CD4-positive, alpha-beta T cell treated with Interleukin-2 at 100 ng/mL for 4 hours (primary cell): Measurements from ENCODE around the gene NRG3.

ENCODE experiments used
- DNase-seq: peaks from one replicate; pipeline ENCODE4 v3.0.0-alpha.2; 2020; ENCODE audit warnings: low spot score

Gene NRG3

DNA sequence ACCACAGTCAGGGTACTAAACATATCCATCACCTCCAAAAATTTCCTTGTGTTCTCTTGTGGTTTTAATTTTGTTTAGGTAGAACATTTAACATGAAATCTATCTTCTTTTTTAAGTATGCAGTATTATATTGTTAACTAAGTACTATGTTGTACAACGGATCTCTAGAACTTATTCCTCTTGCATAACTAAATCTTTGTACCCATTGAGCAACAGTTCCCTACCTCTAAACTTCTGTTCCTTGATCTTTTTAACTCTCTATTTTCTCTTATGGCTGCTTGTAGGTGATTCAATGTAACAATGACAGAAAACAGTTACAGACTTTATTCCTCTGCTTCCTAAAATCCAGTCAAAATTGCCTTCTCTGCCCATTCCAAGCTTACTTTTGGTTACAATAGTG, 9.9 kb downstream of the NRG3 start:
- DNase-seq, result no peak

DNA sequence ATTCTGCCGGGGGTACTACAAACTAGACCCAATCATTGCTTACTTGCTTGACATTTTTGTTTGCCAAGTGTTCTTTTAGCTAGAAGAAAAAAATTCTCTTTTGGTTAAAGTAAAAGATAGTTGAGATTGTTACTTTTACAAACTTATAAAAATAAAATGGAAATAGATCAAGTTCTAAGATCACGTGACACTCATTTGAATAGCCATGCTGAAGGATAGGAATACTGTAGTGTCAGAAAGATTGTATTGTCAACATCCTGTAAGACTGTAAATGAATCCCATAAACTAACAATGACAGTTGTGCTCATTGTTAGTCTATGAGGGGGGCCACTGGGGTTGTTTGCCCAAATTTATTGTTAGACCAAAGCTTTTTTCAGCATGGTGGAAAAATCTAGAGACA, 10.5 kb downstream of the NRG3 start:
- DNase-seq, result no peak

DNA sequence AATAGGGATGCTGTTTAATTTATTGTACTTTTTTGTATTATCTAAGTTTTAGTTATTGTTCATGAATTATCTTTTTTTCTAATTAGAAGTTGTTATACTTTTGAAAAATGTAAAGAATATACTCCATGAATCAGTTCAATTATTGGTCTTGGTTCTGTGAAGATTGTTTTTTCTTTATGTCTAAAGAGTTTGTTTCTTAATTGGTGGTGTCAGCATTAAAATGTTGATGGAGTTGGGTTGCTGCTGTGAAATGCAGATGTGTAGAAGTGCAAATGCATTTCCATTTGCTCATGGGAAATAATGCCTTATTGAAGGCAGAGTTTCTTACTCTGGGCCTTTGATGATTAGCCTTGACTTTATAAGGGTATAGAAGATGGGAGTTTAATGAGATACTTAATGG, 11.9 kb downstream of the NRG3 start:
- no peak for DNase-seq

DNA sequence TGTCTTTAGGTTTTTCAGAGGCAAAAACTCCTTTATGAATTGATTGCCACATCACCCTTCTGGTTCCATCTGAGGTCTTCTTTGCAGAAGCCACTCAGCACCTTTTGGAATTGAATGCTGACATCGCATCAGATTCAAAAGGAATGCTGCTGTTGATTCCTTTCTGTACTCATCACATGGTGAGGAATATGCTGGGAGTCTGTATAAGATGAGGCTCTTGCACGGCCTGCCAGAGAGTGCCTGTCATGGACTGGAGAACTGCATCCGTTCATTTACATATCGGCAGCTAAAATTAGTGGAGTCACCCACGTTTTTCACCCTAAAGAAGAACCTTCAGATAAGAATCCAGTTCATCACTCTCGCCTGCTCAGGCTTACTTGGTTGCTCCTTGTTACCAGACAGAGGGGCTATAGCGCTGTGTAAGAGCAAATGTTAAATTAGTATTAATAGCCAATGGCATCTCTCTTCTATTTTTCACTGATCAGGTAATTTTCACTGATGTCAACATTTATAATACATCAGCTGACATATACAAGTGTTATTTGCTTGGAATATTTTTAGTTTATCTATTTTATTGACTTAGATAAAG, 14.3 kb downstream of the NRG3 start:
- DNase-seq, result no peak

DNA sequence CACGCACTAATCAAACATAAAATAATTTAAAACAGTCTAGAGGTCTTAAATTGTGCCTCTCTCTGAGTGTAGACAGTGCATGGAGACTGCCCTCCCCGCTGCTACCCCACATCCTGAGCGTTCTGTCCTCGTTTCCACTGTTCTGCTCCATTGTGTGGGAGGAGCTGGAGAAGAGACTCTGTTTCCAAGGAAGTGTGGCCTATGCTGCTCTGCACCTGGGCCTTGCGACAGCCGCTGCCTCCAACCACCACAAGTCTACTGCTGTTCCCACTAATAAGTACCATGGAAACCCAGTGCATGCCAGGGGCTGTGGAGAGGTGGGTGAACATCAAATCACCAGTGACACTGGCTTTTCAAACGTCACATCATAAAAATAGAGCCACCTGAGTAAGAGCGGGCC, 19.6 kb downstream of the NRG3 start:
- DNase-seq, result no peak

DNA sequence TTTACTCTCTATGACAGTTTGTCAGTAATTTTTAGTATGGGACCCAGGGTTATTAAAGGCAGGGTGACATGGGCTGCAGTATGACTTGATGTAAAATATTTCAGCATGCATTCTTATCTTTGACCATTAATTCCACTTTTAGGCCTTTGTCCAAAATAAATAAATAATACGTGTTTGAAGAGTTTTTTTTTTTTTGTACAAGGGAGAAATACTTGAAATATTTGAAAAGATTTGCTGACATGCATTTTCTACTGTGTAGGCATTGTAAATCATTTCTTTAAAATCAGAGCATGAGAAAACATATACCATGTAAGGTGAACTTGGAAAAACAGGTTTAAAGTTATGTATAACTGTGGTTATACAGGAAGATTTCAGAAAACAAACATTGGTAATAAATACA, 23.5 kb downstream of the NRG3 start:
- DNase-seq, result no peak

DNA sequence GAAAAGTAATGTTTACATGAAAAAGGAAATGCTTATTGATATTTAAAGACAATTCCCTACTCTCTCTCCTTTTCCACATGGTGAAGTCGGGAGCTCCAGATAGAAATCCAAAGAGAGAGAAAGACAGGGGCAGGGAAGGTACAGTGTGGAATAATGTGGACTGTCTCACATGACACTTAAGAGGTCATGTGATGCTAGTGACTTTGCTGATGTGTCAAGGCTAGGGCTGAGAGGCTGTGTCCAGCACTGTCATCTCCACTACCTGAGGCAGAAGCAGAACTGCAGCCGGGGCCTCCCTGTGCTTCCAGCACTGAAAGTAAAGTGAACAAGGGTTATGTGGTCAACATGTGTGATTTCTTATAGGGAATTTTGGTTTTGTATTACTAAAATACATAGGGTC, 26.0 kb downstream of the NRG3 start:
- no peak for DNase-seq

DNA sequence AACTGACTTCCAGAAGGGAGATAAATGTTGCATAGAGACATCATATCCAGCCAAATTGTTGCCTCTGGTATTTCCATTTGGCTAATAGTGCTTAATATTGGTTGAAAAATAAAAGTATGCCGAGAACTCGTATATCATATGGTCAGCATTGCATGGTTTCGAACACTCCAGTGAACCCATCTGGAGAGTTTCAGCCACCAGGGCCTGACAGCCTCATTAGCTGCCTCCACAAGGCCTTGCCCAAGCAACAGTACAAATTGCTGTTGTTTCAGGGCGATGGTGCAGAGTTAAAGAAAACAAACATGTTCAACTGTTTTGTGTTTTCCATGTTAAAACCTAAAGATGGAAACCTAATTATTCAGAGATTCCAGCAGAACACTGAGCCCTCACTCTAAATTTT, 28.5 kb downstream of the NRG3 start:
- DNase-seq, result no peak

DNA sequence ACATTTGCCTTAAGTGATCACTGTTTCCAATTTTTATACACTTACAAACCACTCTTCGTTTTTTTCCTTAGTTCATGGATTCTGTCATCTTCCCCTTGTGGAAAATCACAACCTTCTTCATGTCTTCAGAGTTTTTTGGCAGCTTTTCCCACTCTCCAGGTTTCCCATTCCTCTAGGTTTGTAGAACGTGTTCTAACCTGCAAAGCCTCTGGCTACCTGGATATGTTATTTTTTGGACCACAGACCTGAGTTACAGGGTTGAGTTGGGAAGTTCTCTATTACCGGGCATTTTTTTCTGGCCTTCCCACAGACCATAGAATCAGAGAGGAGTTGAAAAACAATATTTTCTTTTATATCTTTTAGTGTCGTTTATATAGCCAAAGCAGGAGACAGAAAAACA, 30.2 kb downstream of the NRG3 start:
- DNase-seq, result no peak

DNA sequence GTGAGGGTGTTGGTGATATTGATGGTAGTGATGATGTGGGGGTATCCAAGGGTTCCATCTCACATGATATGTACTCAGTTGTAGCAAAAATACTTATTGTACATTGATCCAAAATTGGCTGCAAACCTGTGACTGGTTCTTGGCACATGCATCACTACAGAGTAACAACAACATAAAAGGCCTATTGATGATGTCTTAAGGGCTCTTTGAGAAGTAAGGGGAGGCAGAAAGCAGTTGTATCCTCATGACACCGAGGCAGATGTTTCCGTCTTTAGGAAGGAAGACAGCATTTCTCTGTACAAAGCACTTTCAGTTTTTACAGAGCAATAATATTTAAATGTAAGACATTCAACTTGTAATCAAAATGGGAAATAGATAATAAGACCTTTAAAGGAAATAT, 34.5 kb downstream of the NRG3 start:
- no peak for DNase-seq

DNA sequence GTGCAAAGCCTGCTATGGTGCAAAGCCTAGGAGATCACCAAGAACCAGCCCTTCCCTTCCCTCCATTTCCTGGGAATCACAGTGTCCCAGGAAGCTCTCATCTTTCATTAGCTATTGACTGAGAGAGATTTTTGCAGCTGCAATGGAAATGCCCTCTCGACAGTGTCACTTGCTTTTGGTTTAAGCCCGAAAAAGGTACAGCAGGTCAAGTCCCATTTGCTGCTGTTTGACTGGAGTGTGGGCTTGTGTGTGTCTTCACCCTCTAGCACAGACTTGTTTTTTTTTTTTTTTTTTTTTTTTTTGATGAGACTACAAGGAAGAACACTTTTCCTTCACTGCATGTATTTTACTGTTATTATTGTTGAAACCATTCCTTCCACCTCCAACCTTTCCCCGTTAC, 36.3 kb downstream of the NRG3 start:
- no peak for DNase-seq

DNA sequence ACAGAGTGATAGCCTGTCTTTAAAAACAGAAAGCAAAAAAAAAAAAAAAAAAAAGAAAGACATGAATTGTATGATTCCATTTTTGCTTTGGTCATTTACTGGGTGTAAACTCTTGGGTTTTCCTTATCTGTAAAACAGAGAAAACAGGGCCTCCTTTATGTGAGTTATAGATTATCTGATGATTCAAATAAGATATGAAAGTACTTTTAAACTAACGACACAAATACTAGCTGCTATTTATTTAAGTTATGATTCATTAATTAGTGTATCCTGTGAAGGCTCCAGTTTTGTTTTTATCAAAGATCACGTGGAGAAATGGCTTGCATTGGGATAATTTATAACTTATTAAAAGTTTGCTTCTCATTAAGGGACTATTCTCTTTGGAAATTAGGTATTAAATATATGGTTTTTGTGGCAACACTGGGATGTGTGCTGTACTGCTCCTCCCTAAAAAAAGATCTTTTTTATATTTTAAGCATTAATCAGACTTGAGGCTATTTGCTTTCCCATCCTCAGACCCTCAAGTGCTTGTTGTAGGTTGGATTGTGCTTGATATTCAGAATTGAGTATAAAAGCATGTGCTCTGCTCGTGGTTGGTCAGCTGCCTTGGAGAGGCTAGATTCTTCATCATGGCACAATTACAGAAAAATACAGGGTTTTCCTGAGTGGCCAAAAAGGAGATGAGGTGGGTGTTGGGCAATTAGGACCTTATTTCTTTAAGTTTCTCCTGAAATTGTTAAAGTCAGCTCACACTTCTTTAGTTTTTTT, 39.9 kb downstream of the NRG3 start:
- DNase-seq, result no peak

DNA sequence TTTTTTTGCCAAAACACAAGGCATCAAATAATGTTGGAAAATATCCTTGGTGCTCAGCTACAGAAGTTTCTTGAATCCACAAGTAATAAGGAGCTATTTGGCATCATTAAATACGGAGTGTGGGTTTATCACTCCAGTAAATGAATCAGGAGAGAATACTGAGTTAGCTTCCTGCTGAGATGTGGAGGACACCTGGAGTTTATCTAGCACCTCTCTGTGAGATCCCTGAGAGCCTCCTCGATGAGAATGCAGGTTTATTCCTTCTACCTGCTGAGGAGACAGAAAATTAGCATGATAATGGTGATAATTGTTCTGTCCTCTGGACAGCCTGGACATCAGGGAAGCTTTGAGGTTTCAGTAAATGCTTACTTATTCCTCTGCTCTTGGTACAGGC, 40.5 kb downstream of the NRG3 start:
- DNase-seq, result no peak

DNA sequence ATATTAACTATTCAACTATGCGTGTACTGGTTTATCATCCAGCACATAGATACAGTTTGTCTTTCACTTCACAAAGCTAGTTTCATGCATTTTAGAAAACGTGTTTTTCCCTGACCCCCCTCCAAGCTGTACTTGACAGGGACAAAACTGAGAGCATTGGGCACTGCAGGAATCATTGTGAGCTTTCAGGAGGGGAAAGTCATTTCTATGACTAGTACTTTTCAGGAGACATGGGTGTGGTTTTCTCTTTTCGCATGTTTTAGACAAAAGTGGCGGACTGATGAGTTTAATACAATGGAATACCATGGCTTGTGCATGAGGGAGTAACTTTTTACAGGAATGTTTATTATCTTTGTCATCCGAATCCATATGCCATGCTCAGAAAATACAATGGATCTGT, 42.7 kb downstream of the NRG3 start:
- no peak for DNase-seq

DNA sequence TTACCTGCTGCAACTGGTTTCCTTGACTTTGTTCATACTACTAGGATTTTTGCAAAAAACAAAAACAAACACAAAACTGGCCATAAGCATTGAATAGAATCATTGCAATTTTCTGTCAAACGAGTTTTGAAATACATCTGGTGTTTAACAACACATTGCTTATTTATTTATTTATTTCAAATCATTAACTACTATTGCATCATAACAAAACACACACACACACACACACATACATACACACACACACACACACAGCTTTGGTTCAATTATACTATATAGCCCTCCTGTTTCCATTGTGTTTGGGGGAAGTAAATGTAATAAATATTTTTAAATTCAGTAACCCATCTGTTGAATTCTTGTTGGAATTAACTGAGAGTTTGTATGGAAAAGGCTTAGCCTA, 43.8 kb downstream of the NRG3 start:
- no peak for DNase-seq

DNA sequence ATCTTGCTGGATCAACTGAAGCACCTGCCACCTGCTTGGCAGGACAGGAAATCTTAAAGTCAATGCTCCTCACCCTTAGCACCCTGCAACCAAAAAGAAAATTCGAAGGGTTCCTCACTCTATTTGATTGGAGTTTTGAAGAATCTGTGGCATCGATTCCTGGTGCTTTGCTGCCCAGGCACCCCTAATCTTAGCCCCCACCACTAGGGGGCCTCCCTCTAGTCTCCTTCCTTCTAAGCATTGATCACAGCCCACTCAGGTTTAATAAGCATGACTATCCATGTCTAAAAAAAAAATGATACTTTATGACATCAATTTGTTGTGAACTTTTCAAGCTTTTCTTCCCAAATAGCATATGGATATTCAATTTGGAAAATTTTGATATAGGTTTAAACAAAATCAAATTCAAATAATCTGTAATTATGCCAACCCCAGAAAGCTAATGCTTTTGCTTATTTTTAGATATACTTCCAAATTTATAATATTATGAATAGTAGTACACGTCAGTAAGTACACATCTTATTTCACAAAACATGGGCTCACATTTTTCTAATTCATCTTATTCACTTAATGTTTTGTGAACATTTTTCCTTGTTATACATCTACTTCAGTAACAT, 45.3 kb downstream of the NRG3 start:
- DNase-seq, result no peak

DNA sequence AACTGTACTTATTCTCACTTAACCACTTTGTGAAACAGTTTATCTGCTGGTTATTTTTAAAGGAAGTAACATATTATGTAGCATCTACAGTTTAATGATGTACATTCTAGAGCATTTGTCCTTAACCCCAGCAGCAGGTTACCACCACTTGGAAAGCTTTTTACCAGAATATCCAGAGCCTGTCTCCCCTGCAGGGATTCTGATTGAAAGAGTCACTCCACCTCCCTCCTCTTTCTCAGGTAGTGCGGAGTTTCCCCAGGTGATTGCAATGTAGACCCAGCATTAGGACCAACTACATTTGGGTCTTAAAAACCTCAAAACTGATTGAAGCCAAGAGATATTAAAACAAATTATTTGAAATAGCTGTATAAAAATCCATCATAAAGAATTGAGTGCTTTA, 53.1 kb downstream of the NRG3 start:
- no peak for DNase-seq

DNA sequence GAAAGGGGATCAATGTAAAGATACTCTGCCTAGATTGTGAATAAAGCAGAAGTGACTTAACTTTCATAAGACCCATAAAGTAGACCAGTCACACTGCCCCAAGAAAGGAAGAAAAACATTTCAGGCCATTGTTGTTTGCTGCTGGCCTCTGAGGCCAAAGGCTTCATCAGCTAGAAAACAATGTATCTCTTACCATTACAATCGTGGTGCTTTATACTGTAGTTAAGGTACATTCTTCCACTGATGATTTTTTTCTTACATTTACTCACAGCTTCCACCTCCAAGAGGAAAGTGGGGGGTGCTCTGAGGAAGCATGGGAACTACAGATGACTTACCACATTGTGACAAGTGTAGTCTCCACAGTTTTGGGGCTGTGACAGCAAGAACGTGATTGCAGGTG, 68.6 kb downstream of the NRG3 start:
- no peak for DNase-seq

DNA sequence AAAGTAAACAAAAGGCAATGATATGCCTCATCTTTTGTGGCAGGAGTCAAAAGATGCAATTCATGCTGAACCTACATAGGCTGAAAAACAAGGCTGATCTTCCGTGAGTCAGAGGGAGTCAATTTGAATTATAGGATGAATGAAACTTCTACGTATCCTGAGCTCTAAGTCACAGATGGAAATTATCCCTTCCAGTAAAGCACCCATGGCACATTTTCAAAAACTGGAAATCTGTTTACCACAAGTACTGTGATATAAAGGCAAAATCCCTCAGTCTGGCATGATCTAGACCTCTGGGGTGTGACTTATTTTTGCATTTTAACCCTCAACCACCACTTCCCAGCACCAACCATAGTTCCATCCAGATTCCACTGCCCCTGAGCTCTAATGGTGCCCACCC, 69.6 kb downstream of the NRG3 start:
- no peak for DNase-seq

DNA sequence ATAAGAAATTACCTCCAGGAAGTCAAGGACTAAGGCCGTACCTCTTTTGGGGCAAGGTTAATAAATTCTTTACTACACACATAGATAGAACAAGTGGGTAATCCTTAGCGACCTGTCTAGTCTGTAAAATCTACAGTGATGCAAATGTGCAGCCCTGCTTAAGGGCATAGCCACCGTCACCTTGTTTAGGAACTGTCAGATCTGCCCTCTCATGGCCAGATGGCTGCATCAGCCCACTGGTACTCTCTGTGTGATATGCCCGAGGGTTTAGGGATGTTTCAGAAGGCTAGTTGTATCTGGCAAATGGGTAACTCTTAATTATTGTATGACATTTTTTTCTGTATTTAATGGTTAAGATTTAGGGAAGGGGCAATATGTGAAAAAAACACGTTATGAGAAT, 74.3 kb downstream of the NRG3 start:
- no peak for DNase-seq

DNA sequence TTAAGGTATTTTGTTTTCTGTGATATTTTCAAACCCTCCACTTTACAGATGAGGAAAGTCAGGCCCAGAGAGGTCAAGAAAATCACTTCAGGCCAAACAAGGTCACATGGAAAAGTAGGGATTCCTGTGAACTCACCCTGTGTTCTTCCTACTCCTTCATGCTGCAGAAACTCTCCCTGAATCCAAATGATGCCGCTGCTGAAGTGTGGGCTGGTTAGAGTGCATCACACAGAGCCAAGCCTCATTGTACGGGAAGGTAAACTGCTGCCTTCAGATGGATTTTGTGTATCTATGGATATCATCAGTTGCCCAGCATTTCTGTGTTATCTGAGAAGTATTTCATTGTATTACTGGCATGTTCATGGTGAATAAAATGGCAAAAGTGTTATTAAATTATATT, 75.4 kb downstream of the NRG3 start:
- no peak for DNase-seq

DNA sequence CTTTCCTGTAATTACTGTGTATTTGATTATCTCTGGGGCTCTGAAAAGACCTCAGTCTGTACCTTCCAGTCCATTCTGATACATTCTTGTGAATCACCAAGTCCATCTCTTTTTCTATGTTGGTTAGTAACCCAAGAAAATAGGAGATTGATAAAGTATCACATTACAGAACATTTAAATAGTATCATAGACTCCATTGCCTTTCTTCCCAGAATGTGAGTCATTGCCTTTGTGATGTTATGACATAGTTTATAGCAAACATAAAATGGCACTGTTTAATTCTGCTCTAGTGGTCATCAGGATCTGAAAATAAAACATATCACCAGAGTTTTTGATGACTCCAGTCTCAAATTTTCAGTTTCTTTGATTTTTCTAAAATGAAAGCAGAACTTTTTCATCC, 78.4 kb downstream of the NRG3 start:
- DNase-seq, result no peak

DNA sequence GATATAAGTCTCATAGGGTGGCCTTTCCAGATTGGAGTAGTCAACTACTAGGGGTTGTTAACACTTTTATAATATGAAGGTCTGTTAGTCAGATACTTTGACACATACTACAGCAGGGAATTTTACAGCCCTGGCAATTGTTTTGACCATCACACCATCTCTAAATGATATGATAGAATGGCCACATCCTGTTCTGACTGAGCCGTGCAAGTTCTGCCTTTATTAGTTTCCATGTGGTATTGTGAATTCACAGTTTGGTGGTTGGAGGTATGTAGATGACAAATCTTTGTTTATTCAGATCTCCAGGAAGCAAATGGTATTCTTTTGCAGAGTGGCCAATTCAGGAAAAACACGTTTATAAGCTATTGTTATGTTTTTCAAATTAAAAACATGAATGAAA, 83.0 kb downstream of the NRG3 start:
- no peak for DNase-seq

DNA sequence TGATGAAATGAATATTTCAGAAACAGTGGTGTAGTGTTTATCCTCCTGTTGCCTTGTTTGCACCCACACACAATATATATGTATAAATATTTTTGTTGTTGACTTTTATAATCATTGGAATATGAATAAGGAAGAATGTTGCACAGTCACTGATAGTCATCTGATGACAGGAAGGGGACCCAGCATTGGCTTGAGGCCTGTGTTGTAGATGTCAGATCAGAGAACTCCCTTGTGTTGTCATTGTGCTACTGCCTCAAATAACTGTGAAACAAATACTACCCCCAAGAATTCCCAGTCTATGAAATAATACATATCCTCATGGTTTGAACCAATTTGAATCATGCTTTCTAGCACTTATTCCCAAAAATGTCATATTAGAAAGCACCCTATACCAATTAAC, 84.0 kb downstream of the NRG3 start:
- DNase-seq, result no peak
